Measurements from ENCODE around the gene IMMP2L. TPM values are rescaled to one million over a fixed set of nuclear protein-coding genes. Genes with fewer than 3 reads are reported as not detected.
"Not testable (repeated sequence)": the region's sequence is repeated elsewhere in the genome, so short reads cannot be mapped to it uniquely, and the experiment has no call there.

The IMMP2L gene
- polyA plus RNA-seq, 1 of the 3 experiments (the other 2 are of a cell fraction) = 10.7 TPM

DNA sequence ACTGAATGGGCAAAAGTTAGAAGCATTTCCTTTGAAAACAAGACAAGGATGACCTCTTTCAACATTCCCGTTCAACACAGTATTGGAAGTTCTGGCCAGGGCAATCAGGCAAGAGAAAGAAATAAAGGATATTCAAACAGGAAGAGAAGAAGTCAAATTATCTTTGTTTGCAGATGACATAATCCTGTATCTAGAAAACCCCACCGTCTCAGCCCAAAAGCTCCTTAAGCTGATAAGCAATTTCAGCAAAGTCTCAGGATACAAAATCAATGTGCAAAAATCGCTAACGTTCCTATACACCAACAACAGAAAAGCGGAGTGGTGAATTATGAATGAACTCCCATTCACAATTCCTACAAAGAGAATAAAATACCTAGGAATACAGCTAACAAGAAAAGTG, 312.5 kb downstream of the IMMP2L start:
- H3K4me1 ChIP-seq (ENCODE audit: control insufficient read depth in 1 of 2, insufficient read depth in 2 of 2, low read depth in 1 of 2, low read length in 1 of 2); H3K4me3 ChIP-seq (ENCODE audit: low read depth in 2 of 2, low read length in 1 of 2); H3F3A ChIP-seq (replicated peaks; ENCODE audit: insufficient read depth); H4K20me1 ChIP-seq (ENCODE audit: insufficient read depth); H3K9me2 ChIP-seq; DNase-seq; POLR2A ChIA-PET; H3K27ac ChIP-seq (ENCODE audit: low read depth in 2 of 2, low read length in 1 of 2); H3K27me3 ChIP-seq (ENCODE audit: insufficient read depth); H3K4me2 ChIP-seq; H3K9me3 ChIP-seq; H3K79me2 ChIP-seq (ENCODE audit: insufficient read depth); CTCF ChIA-PET; H3K36me3 ChIP-seq (replicated peaks in 1 of 2; ENCODE audit: control insufficient read depth in 1 of 2, insufficient read depth in 2 of 2, low read length in 1 of 2); H2AFZ ChIP-seq (ENCODE audit: low read depth); H3K9ac ChIP-seq: not testable (repeated sequence)
- WGBS (ENCODE audit: low lambda C conversion rate) = 90% methylated on average over 5 of the region's 5 CpGs

DNA sequence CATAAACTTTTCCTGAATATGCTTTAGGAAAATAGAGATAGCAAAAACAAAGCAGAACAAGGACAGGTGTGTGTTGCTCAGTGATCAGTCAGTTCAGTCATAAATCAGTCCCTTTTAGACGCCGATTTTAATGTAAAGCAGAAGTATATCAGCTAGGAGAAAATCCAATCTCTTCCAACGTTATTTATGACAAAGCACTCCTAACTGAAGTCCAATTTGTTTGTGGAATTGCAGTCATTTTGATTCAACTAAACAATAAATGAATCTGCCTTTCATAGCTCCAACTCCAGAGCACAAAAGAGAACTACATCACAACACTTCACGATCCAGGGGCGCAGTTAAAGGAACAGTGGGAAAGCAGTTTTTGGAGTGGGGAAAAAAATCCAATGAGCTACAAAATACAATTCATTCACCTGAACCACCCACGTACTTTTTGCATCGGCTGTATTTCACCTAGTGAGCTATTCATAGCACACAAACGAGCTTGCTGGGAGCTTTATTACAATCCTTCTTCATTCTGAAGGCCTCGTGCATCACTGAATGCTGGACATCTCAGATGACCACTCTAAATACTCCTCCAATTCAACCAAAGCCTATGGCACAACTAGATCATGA, 320.0 kb downstream of the IMMP2L start:
- H3K4me2 ChIP-seq = no peak overlapping the region
- TF ChIP-seq, protein P1, sequence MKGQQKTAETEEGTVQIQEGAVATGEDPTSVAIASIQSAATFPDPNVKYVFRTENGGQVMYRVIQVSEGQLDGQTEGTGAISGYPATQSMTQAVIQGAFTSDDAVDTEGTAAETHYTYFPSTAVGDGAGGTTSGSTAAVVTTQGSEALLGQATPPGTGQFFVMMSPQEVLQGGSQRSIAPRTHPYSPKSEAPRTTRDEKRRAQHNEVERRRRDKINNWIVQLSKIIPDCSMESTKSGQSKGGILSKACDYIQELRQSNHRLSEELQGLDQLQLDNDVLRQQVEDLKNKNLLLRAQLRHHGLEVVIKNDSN (IDR thresholded peaks at IDR 0.05; ENCODE audit: borderline replicate concordance, low read depth) = no peak
- no peak for TF ChIP-seq ELF1 (IDR thresholded peaks at IDR 0.05)
- TF ChIP-seq MXI1 (IDR thresholded peaks at IDR 0.05; ENCODE audit: low read depth, low read length) = no peak
- no peak for TF ChIP-seq FOXM1 (IDR thresholded peaks at IDR 0.05; ENCODE audit: low read depth)
- TF ChIP-seq, protein P2, sequence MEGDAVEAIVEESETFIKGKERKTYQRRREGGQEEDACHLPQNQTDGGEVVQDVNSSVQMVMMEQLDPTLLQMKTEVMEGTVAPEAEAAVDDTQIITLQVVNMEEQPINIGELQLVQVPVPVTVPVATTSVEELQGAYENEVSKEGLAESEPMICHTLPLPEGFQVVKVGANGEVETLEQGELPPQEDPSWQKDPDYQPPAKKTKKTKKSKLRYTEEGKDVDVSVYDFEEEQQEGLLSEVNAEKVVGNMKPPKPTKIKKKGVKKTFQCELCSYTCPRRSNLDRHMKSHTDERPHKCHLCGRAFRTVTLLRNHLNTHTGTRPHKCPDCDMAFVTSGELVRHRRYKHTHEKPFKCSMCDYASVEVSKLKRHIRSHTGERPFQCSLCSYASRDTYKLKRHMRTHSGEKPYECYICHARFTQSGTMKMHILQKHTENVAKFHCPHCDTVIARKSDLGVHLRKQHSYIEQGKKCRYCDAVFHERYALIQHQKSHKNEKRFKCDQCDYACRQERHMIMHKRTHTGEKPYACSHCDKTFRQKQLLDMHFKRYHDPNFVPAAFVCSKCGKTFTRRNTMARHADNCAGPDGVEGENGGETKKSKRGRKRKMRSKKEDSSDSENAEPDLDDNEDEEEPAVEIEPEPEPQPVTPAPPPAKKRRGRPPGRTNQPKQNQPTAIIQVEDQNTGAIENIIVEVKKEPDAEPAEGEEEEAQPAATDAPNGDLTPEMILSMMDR (IDR thresholded peaks at IDR 0.05) = no peak
- no peak overlapping the region for H2AFZ ChIP-seq (ENCODE audit: low read depth)
- whole genome bisulfite sequencing (ENCODE audit: low lambda C conversion rate) = 82% methylated on average over 9 of the region's 9 CpGs
- peaks cover 12 to 21% of the 10 kb centered on the region in 2 experiments; a peak in 2 of 4 replicates for H3K4me1 ChIP-seq (ENCODE audit: control insufficient read depth in 1 of 2, insufficient read depth in 2 of 2, low read depth in 1 of 2, low read length in 1 of 2)
- no peak overlapping the region for H3K27ac ChIP-seq (ENCODE audit: low read depth in 2 of 2, low read length in 1 of 2)
- no peak for DNase-seq
- POLR2A ChIA-PET = no interaction called here
- no peak overlapping the region for H3K9ac ChIP-seq
- no peaks in the 10 kb centered on the region for H3F3A ChIP-seq (replicated peaks; ENCODE audit: insufficient read depth)
- no peaks in the 10 kb centered on the region for H3K9me2 ChIP-seq
- H3K79me2 ChIP-seq (ENCODE audit: insufficient read depth) = no peaks in the 10 kb centered on the region
- no peaks in the 10 kb centered on the region for H4K20me1 ChIP-seq (ENCODE audit: insufficient read depth)
- CTCF ChIA-PET = interaction anchor here (0.8 kb wide), 1 partner anchor 143 kb away, joined by 3 read pairs; no protein-coding TSS in a partner anchor
- no peak overlapping the region for H3K4me3 ChIP-seq (ENCODE audit: low read depth in 2 of 2, low read length in 1 of 2)
- no peaks in the 10 kb centered on the region for H3K9me3 ChIP-seq
- H3K36me3 ChIP-seq (replicated peaks in 1 of 2; ENCODE audit: control insufficient read depth in 1 of 2, insufficient read depth in 2 of 2, low read length in 1 of 2) = no peaks in the 10 kb centered on the region
- H3K27me3 ChIP-seq (ENCODE audit: insufficient read depth) = no peaks in the 10 kb centered on the region

DNA sequence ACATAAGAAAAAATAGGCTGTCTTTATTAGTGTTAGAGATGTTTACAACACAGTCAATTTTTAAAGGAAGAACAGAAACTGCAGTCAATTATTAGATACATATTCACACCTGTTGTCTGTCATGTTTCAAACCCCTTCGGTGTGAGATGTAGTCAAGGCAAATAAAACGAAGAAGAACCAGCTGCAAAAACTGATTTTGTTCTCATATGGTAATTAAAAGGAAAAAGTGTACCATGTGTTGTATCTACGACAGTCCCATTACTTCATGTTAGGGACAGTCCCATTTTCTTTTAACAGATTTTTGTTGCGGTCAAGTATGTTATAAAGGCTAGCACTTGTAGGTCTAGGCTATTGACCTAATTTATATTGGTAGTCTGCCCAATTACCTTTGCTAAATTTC, 321.9 kb downstream of the IMMP2L start:
- Histone ChIP-seq H3K4me3 (ENCODE audit: low read depth in 2 of 2, low read length in 1 of 2) (no peak overlapping the region), H3K4me1 (ENCODE audit: control insufficient read depth in 1 of 2, insufficient read depth in 2 of 2, low read depth in 1 of 2, low read length in 1 of 2) (peaks cover 12 to 21% of the 10 kb centered on the region in 2 experiments; a peak in 2 of 4 replicates), H4K20me1 (ENCODE audit: insufficient read depth) (no peaks in the 10 kb centered on the region), H3K36me3 (replicated peaks in 1 of 2; ENCODE audit: control insufficient read depth in 1 of 2, insufficient read depth in 2 of 2, low read length in 1 of 2) (peaks cover 0 to under 1% of the 10 kb centered on the region in 2 experiments), H3K9me3 (no peaks in the 10 kb centered on the region), H3K9me2 (no peaks in the 10 kb centered on the region), H3K27ac (ENCODE audit: low read depth in 2 of 2, low read length in 1 of 2) (no peak overlapping the region; a peak in 2 of 4 replicates), H3K9ac (no peak overlapping the region), H3K79me2 (ENCODE audit: insufficient read depth) (no peaks in the 10 kb centered on the region), H3K27me3 (ENCODE audit: insufficient read depth) (no peaks in the 10 kb centered on the region), H3F3A (replicated peaks; ENCODE audit: insufficient read depth) (no peaks in the 10 kb centered on the region), H3K4me2 (no peak overlapping the region), H2AFZ (ENCODE audit: low read depth) (no peak overlapping the region)
- CTCF ChIA-PET = no interaction called here
- TF ChIP-seq, protein P3, sequence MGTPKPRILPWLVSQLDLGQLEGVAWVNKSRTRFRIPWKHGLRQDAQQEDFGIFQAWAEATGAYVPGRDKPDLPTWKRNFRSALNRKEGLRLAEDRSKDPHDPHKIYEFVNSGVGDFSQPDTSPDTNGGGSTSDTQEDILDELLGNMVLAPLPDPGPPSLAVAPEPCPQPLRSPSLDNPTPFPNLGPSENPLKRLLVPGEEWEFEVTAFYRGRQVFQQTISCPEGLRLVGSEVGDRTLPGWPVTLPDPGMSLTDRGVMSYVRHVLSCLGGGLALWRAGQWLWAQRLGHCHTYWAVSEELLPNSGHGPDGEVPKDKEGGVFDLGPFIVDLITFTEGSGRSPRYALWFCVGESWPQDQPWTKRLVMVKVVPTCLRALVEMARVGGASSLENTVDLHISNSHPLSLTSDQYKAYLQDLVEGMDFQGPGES (IDR thresholded peaks at IDR 0.05; ENCODE audit: low read depth, low read length) = no peak
- TF ChIP-seq SMC3 (IDR thresholded peaks at IDR 0.05; ENCODE audit: low read depth, low read length) (no peak), FOSL2 (IDR thresholded peaks at IDR 0.05; ENCODE audit: borderline replicate concordance, low read depth) (no peak)
- TF ChIP-seq, protein P4, sequence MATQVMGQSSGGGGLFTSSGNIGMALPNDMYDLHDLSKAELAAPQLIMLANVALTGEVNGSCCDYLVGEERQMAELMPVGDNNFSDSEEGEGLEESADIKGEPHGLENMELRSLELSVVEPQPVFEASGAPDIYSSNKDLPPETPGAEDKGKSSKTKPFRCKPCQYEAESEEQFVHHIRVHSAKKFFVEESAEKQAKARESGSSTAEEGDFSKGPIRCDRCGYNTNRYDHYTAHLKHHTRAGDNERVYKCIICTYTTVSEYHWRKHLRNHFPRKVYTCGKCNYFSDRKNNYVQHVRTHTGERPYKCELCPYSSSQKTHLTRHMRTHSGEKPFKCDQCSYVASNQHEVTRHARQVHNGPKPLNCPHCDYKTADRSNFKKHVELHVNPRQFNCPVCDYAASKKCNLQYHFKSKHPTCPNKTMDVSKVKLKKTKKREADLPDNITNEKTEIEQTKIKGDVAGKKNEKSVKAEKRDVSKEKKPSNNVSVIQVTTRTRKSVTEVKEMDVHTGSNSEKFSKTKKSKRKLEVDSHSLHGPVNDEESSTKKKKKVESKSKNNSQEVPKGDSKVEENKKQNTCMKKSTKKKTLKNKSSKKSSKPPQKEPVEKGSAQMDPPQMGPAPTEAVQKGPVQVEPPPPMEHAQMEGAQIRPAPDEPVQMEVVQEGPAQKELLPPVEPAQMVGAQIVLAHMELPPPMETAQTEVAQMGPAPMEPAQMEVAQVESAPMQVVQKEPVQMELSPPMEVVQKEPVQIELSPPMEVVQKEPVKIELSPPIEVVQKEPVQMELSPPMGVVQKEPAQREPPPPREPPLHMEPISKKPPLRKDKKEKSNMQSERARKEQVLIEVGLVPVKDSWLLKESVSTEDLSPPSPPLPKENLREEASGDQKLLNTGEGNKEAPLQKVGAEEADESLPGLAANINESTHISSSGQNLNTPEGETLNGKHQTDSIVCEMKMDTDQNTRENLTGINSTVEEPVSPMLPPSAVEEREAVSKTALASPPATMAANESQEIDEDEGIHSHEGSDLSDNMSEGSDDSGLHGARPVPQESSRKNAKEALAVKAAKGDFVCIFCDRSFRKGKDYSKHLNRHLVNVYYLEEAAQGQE (IDR thresholded peaks at IDR 0.05; ENCODE audit: low read depth, low read length) = no peak
- DNase-seq = no peak
- POLR2A ChIA-PET = no interaction called here
- 94% methylated on average over 4 of the region's 4 CpGs for WGBS (ENCODE audit: low lambda C conversion rate)

All from SK-N-SH (cell line).